Measurements from ENCODE around the gene LTBP4. TPM values are rescaled to one million over a fixed set of nuclear protein-coding genes. Genes with fewer than 3 reads are reported as not detected.

The LTBP4 gene
- total and polyA plus RNA-seq, 2 donors (not counting 1 experiment from before 2014, with no cell fraction given): 81.2 to 105 TPM

DNA sequence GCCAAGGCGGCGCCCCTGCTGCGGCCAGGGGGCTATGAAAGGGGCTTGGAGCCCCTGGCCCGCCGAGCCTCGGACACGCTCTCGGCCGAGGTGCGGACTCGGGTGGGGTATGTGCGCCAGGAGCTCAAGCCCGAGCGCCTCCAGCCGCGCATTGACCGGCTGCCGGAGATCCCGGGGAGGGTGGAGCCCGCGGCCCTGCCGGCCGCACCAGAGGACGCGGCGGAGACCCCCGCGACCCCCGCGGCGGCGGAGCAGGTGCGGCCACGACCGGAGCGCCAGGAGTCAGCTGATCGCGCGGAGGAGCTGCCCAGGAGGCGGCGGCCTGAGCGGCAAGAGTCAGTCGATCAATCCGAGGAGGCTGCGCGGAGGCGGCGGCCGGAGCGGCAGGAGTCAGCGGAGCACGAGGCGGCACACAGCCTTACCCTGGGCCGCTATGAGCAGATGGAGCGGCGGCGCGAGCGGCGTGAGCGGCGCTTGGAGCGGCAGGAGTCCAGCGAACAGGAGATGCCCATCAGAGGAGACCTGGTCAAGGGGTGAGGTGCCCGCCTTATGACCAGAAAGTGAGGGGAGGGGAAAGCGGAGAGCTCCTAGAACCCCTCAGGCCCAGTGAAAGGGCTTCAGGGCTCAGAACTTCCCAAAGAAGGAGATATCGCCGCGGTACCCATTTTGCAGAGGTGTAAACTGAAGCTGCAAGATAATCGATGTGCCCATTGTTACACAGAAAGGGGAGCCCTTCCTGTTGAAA, 33.2 kb upstream of the LTBP4 start:
- peak; percentile 44 for DNase-seq
- peak overlapping the region; percentile 79 for H3K4me2 ChIP-seq (replicated peaks; ENCODE audit: low read depth, low read length, poor library complexity, severe bottlenecking)
- no peak for ATAC-seq (ENCODE audit: low read depth)
- Mint-ChIP-seq H3K27ac (peak overlapping the region; percentile 20), H3K27me3 (peaks cover 14% of the 10 kb centered on the region), H3K4me1 (peaks cover 17% of the 10 kb centered on the region), H3K9me3 (ENCODE audit: insufficient read depth) (no peaks in the 10 kb centered on the region), H3K4me3 (peak overlapping the region; percentile 56)
- intact Hi-C loops (cut with micrococcal nuclease): no loop called here
- no peaks in the 10 kb centered on the region for H3K79me2 ChIP-seq (ENCODE audit: control insufficient read depth, insufficient read depth, low read length)
- H4K20me1 ChIP-seq (ENCODE audit: control insufficient read depth, insufficient read depth, low read length, poor library complexity, severe bottlenecking): no peaks in the 10 kb centered on the region
- ChIA-PET CTCF (interaction anchor here (1.0 to 1.1 kb wide), 2 partner anchors 26 to 66 kb away, joined by 3 read pairs; no protein-coding TSS in a partner anchor), POLR2A (no interaction called here)
- H3K36me3 ChIP-seq (replicated peaks in 1 of 2; ENCODE audit: control extremely low read depth in 1 of 2, control insufficient read depth in 1 of 2, extremely low read depth in 1 of 2, insufficient read depth in 2 of 2, low read length in 1 of 2): no peaks in the 10 kb centered on the region
- H3K4me3 ChIP-seq (ENCODE audit: control extremely low read depth in 1 of 5, extremely low read depth in 1 of 5, insufficient read depth in 1 of 5, low read depth in 2 of 5, low read length in 4 of 5): peak overlapping the region in 3 of 5 experiments; percentile 33 to 48 (median 34)
- 15% methylated on average over 69 of the region's 70 CpGs for WGBS (ENCODE audit: insufficient coverage)
- H3K27me3 ChIP-seq (replicated peaks in 1 of 4; ENCODE audit: control extremely low read depth in 1 of 4, control insufficient read depth in 3 of 4, insufficient read depth in 4 of 4, low read length in 3 of 4): peaks cover 0 to 44% (median 25%) of the 10 kb centered on the region in 4 experiments
- peaks cover 24 to 27% of the 10 kb centered on the region in 2 donors for H3K4me1 ChIP-seq (ENCODE audit: control insufficient read depth in 2 of 2, insufficient read depth in 2 of 2, low read length in 2 of 2)
- peak overlapping the region; percentile 74 for H2AFZ ChIP-seq (ENCODE audit: insufficient read depth, low read depth, low read length, poor library complexity, severe bottlenecking)
- H3K9me3 ChIP-seq (ENCODE audit: control extremely low read depth in 1 of 3, control insufficient read depth in 2 of 3, insufficient read depth in 1 of 3, low read length in 2 of 3): peaks cover 0 to 8% (median 0%) of the 10 kb centered on the region in 3 donors
- no peak for TF ChIP-seq CTCF (IDR thresholded peaks at IDR 0.05)
- TF ChIP-seq EZH2 (IDR thresholded peaks at IDR 0.05; ENCODE audit: borderline replicate concordance, insufficient read depth, low read depth, low read length, poor library complexity, severe bottlenecking): peak; percentile 46
- H3K27ac ChIP-seq (ENCODE audit: low read length in 2 of 2): no peak overlapping the region
- H3K9ac ChIP-seq (ENCODE audit: low read length): peak overlapping the region; percentile 41
